Measurements from ENCODE around the gene ZNF581.
A peak's percentile ranks its signal among the peaks of the same experiment; 100 is the strongest.

The ZNF581 gene

GRCh38 chr19:55643003-55643886 is at the start of gene ZNF581:
TSS of gene ZNF581 (plus strand) at chr19:55643649. CDS start at chr19:55644572, 923 bp downstream.
- peak; percentile 74 for DNase-seq

GRCh38 chr19:55594996-55595545 is 48.4 kb upstream of the ZNF581 start:
- no peak for DNase-seq

GRCh38 chr19:55596304-55596703 is 47.1 kb upstream of the ZNF581 start:
- no peak for DNase-seq

GRCh38 chr19:55597501-55597921 is 45.9 kb upstream of the ZNF581 start:
- DNase-seq: no peak

GRCh38 chr19:55598034-55598433 is 45.4 kb upstream of the ZNF581 start:
- no peak for DNase-seq

- peak; percentile 92 for DNase-seq
These were observed 44.6 kb upstream of the ZNF581 start for GRCh38 chr19:55598719-55599467.

GRCh38 chr19:55599468-55599841 is 44.0 kb upstream of the ZNF581 start, which contains the start of gene FIZ1:
TSS of gene FIZ1 (minus strand) at chr19:55599517. CDS start at chr19:55597865, 1,652 bp downstream.
- DNase-seq: peak; percentile 97

GRCh38 chr19:55599842-55600661 is 43.4 kb upstream of the ZNF581 start, which contains the start of gene ZNF524:
TSS of gene ZNF524 (plus strand) at chr19:55600288. CDS start at chr19:55602113, 1,825 bp downstream.
- peak; percentile 88 for DNase-seq

GRCh38 chr19:55600662-55601028 is 42.8 kb upstream of the ZNF581 start:
- DNase-seq: no peak

GRCh38 chr19:55601084-55601483 is 42.4 kb upstream of the ZNF581 start:
- DNase-seq: no peak

GRCh38 chr19:55602104-55603001 is 41.1 kb upstream of the ZNF581 start:
- DNase-seq: no peak

GRCh38 chr19:55603115-55603514 is 40.3 kb upstream of the ZNF581 start:
- no peak for DNase-seq

- no peak for DNase-seq
These were observed 39.7 kb upstream of the ZNF581 start for GRCh38 chr19:55603581-55604292.

GRCh38 chr19:55605207-55605636 is 38.2 kb upstream of the ZNF581 start:
- peak; percentile 98 for DNase-seq

- peak; percentile 59 for DNase-seq
These were observed 37.6 kb upstream of the ZNF581 start, which contains the start of gene ZNF865 for GRCh38 chr19:55605637-55606470. TSS of gene ZNF865 (plus strand) at chr19:55605647. CDS start at chr19:55613619, 7,972 bp downstream.

GRCh38 chr19:55606471-55606787 is 37.0 kb upstream of the ZNF581 start:
- no peak for DNase-seq

GRCh38 chr19:55606817-55607216 is 36.6 kb upstream of the ZNF581 start:
- no peak for DNase-seq

GRCh38 chr19:55609326-55609725 is 34.1 kb upstream of the ZNF581 start:
- DNase-seq: no peak

GRCh38 chr19:55611300-55611982 is 32.0 kb upstream of the ZNF581 start:
- no peak for DNase-seq
